HepG2 (cell line): ENCODE measurements around the gene CHMP1A. TPM values are rescaled to one million over a fixed set of nuclear protein-coding genes. Genes with fewer than 3 reads are reported as not detected.

Experiments
- GLI4 ChIP-seq: sonication (generic); formaldehyde crosslinking; IDR thresholded peaks from 2 replicates; pipeline ENCODE4 v1.5.1; 2020; ENCODE audit warnings: missing genetic modification reagents, mild to moderate bottlenecking, moderate library complexity, borderline replicate concordance
- GZF1 ChIP-seq: sonication (generic); formaldehyde crosslinking; IDR thresholded peaks from 2 replicates; pipeline ENCODE4 v1.5.1; 2020; ENCODE audit warnings: mild to moderate bottlenecking, missing genetic modification reagents
- HCFC1 ChIP-seq: fragments of 150-350 bp; IDR thresholded peaks from 2 replicates; pipeline ENCODE4 v1.6.1; 2014; ENCODE audit warnings: low read depth, low read length
- HOXA5 ChIP-seq: sonication (generic); formaldehyde crosslinking; IDR thresholded peaks from 2 replicates; pipeline ENCODE4 v1.4.0; 2020; ENCODE audit warnings: missing genetic modification reagents
- IRF1 ChIP-seq: sonication (generic); formaldehyde crosslinking; IDR thresholded peaks from 2 replicates; pipeline ENCODE4 v1.4.0; 2020; ENCODE audit warnings: low read depth, mild to moderate bottlenecking, missing genetic modification reagents
- MEIS2 ChIP-seq: sonication (generic); formaldehyde crosslinking; IDR thresholded peaks from 2 replicates; pipeline ENCODE4 v1.9.0; 2021; ENCODE audit warnings: mild to moderate bottlenecking, missing genetic modification reagents
- MLXIP ChIP-seq: sonication (generic); formaldehyde crosslinking; IDR thresholded peaks from 2 replicates; pipeline ENCODE4 v1.9.0; 2021; ENCODE audit warnings: missing genetic modification reagents, borderline replicate concordance
- NCOA1 ChIP-seq: sonication (generic); formaldehyde crosslinking; IDR thresholded peaks from 2 replicates; pipeline ENCODE4 v1.9.0; 2021; ENCODE audit warnings: missing genetic modification reagents
- REPIN1 ChIP-seq: sonication (generic); formaldehyde crosslinking; IDR thresholded peaks from 2 replicates; pipeline ENCODE4 v1.8.0; 2022; ENCODE audit warnings: missing genetic modification reagents, low read depth, mild to moderate bottlenecking, borderline replicate concordance
- THAP9 ChIP-seq: sonication (generic); formaldehyde crosslinking; IDR thresholded peaks from 2 replicates; pipeline ENCODE4; 2020; ENCODE audit warnings: missing genetic modification reagents, mild to moderate bottlenecking, borderline replicate concordance
- ZBTB33 ChIP-seq: sonication (generic); formaldehyde crosslinking; IDR thresholded peaks from 2 replicates; pipeline ENCODE4 v1.4.0; 2020; ENCODE audit warnings: missing genetic modification reagents
- ZNF33B ChIP-seq: sonication (generic); formaldehyde crosslinking; IDR thresholded peaks from 2 replicates; pipeline ENCODE4 v1.5.1; 2020; ENCODE audit warnings: mild to moderate bottlenecking, missing genetic modification reagents
- ZNF614 ChIP-seq: IDR thresholded peaks from 2 replicates; pipeline ENCODE4 v1.6.1; 2018; ENCODE audit warnings: missing biosample characterization, missing genetic modification reagents, inconsistent platforms, borderline replicate concordance
- polyA plus RNA-seq, 8 experiments: library from polyadenylated mRNA; depleted of rRNA in 3 of 8; stranded (reverse) in 7 of 8; unstranded in 1 of 8; fragments of >200 nt; fragmentation: Illumina TruSeq in 4 of 8; extraction: Trizol in 4 of 8; gene quantifications; 2 replicates each; pipeline versions ENCODE4 v1.2.1 to v1.2.3, GENCODE V29; 2011 to 2016; ENCODE audit warnings: low read depth in 4 of 8, missing spikeins in 1 of 8, mixed read lengths in 1 of 8; ENCODE audit not compliant: insufficient read depth in 1 of 8
- total RNA-seq, 5 experiments: library from RNA; depleted of rRNA; stranded (reverse); fragments of >200 nt; fragmentation: Illumina TruSeq; extraction: Trizol; gene quantifications; 2 replicates each; pipeline ENCODE4 v1.2.3, GENCODE V29; 2016; ENCODE audit warnings: low read depth in 1 of 5
- TF ChIP-seq, protein P1 (sequence below): sonication (generic); formaldehyde crosslinking; IDR thresholded peaks from 2 replicates; pipeline ENCODE4 v1.4.0; 2020; ENCODE audit warnings: missing genetic modification reagents

The CHMP1A gene
- total and polyA plus RNA-seq, 2 of the 13 experiments (the other 11 are each of a cell fraction or from before 2014, with no cell fraction given): 69.4 to 73.3 TPM

DNA sequence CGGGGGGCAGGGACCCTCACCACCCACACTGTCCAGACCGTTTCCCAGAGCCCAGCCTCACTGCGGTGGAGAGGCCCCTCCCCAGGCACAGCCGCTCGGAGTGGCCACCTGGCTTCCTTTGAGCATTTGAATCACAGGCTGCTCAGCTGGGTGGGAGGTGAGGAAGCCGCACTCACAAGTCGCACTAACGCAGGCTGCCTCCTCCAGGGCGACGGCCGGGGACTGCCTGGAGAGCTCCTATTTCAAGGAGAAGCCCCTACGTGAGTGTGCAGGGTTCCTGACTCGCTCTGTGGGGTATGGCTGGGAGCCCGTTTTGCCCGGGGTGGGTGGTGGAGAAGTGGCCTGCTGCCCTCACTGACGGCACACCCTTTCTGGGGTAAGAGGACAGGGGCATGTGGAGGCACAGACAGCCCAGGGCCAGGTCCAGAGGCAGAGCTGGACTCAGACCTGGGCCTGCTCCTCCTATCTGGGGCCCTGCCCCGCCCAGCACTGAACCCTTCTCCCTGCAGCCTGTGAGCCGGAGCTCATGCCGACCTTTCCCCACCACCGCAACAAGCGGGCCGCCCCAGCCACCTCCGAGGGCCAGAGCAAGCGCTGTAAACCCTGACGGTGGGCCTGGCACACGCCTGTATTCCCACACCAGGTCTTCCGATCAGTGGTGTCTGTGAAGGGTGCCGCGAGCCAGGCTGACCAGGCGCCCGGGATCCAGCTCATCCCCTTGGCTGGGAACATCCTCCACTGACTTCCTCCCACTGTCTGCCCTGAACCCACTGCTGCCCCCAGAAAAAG, 37.8 kb upstream of the CHMP1A start (continued):
- TF ChIP-seq ZBTB33 (CRISPR knock-in tag): 0 out of 2 replicates have a peak, but pooled peaks have one; percentile 16
- TF ChIP-seq IRF1 (CRISPR knock-in tag): no peak
- TF ChIP-seq HCFC1: no peak
- no peak for TF ChIP-seq ZNF614 (CRISPR knock-in tag)
- TF ChIP-seq MLXIP: no peak
- TF ChIP-seq GLI4: 0 out of 2 replicates have a peak, but pooled peaks have one; percentile 61
- TF ChIP-seq GZF1 (CRISPR knock-in tag): no peak
- peak; percentile 25; the same call in 1 of the 2 replicates for TF ChIP-seq NCOA1
- peak; percentile 76; the same call in 1 of the 2 replicates for TF ChIP-seq THAP9 (CRISPR knock-in tag)
- TF ChIP-seq HOXA5: no peak
- no peak; the same call in 1 of the 2 replicates for TF ChIP-seq ZNF33B (CRISPR knock-in tag)
- peak; percentile 85 for TF ChIP-seq REPIN1 (CRISPR knock-in tag)
- TF ChIP-seq, protein P1, sequence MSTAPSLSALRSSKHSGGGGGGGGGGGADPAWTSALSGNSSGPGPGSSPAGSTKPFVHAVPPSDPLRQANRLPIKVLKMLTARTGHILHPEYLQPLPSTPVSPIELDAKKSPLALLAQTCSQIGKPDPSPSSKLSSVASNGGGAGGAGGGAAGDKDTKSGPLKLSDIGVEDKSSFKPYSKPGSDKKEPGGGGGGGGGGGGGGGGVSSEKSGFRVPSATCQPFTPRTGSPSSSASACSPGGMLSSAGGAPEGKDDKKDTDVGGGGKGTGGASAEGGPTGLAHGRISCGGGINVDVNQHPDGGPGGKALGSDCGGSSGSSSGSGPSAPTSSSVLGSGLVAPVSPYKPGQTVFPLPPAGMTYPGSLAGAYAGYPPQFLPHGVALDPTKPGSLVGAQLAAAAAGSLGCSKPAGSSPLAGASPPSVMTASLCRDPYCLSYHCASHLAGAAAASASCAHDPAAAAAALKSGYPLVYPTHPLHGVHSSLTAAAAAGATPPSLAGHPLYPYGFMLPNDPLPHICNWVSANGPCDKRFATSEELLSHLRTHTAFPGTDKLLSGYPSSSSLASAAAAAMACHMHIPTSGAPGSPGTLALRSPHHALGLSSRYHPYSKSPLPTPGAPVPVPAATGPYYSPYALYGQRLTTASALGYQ (CRISPR knock-in tag): no peak
- 0 out of 2 replicates have a peak, but pooled peaks have one; percentile 2 for TF ChIP-seq MEIS2 (CRISPR knock-in tag)
